Esophagus muscularis mucosa (tissue), 4 donors: Measurements from ENCODE around the gene AREL1. TPM values are rescaled to one million over a fixed set of nuclear protein-coding genes. Genes with fewer than 3 reads are reported as not detected.

Experiments used
- DNase-seq: peaks from one replicate; pipeline ENCODE4 v3.0.0-alpha.2; 2017; ENCODE audit errors: extremely low spot score
- H3K27ac ChIP-seq, 4 donors: fragments of 200-600 bp; sonication (generic); replicated peaks in 1 of 4; 1 replicate in 3 of 4; 2 replicates in 1 of 4; pipeline ENCODE4 v1.5.1; 2016 to 2019; ENCODE audit warnings: mild to moderate bottlenecking in 1 of 4
- H3K27me3 ChIP-seq, 4 donors: fragments of 200-600 bp; sonication (generic); one replicate each; pipeline versions ENCODE4 v1.5.1 to v1.6.0; 2016 to 2019
- H3K36me3 ChIP-seq, 4 donors: fragments of 200-600 bp; sonication (generic); one replicate each; pipeline ENCODE4 v1.5.1; 2016 to 2019
- H3K4me1 ChIP-seq, 4 donors: fragments of 200-600 bp; sonication (generic); one replicate each; pipeline ENCODE4 v1.5.1; 2016 to 2019
- H3K4me3 ChIP-seq, 4 donors: fragments of 200-600 bp; sonication (generic); 1 replicate in 2 of 4; 2 replicates in 2 of 4; pipeline ENCODE4 v1.5.1; 2016 to 2019; ENCODE audit warnings: mild to moderate bottlenecking in 4 of 4, moderate library complexity in 1 of 4
- H3K9me3 ChIP-seq, 4 donors: fragments of 200-600 bp; sonication (generic); 1 replicate in 3 of 4; 2 replicates in 1 of 4; pipeline ENCODE4 v1.5.1; 2016 to 2019
- EP300 ChIP-seq: sonication (generic); formaldehyde crosslinking; IDR thresholded peaks from one replicate; pipeline ENCODE4 v1.6.1; 2017; ENCODE audit warnings: antibody characterized with exemption
- POLR2A ChIP-seq: fragments of 450-650 bp; IDR thresholded peaks from one replicate; pipeline ENCODE4 v1.6.1; 2017; ENCODE audit warnings: antibody characterized with exemption, moderate library complexity, mild to moderate bottlenecking, low read depth
- POLR2AphosphoS5 ChIP-seq, 2 donors: sonication (generic); formaldehyde crosslinking; IDR thresholded peaks; one replicate each; pipeline ENCODE4 v1.6.1; 2017; ENCODE audit warnings: antibody characterized with exemption in 2 of 2
- WGBS: methylation state at CpG from one replicate; pipeline ENCODE4 v1.1.5; 2018; 5-methylcytosine and 5-hydroxymethylcytosine counted together
- intact Hi-C: fragments of 100-400 bp; cut with DNase I; formaldehyde crosslinking; loops from one replicate; pipeline ENCODE4 v1.15.1; 2023
- total RNA-seq, 4 donors: library from RNA; depleted of rRNA; stranded (reverse); fragments of >200 nt; gene quantifications; one replicate each; pipeline versions ENCODE4 v1.1.0 to v1.2.1, GENCODE V29; 2016
- TF ChIP-seq, protein P1 (sequence below), 3 experiments: fragments of 200-600 bp in 2 of 3; fragments of 450-650 bp in 1 of 3; sonication (generic) in 2 of 3; IDR thresholded peaks; one replicate each; pipeline ENCODE4 v1.5.1; 2017 to 2019; ENCODE audit warnings: antibody characterized with exemption in 3 of 3, mild to moderate bottlenecking in 2 of 3, moderate library complexity in 1 of 3

AREL1 gene
- total RNA-seq, 4 donors from 2014 or later, result 12.3 to 21.6 (median 16.2) TPM

DNA sequence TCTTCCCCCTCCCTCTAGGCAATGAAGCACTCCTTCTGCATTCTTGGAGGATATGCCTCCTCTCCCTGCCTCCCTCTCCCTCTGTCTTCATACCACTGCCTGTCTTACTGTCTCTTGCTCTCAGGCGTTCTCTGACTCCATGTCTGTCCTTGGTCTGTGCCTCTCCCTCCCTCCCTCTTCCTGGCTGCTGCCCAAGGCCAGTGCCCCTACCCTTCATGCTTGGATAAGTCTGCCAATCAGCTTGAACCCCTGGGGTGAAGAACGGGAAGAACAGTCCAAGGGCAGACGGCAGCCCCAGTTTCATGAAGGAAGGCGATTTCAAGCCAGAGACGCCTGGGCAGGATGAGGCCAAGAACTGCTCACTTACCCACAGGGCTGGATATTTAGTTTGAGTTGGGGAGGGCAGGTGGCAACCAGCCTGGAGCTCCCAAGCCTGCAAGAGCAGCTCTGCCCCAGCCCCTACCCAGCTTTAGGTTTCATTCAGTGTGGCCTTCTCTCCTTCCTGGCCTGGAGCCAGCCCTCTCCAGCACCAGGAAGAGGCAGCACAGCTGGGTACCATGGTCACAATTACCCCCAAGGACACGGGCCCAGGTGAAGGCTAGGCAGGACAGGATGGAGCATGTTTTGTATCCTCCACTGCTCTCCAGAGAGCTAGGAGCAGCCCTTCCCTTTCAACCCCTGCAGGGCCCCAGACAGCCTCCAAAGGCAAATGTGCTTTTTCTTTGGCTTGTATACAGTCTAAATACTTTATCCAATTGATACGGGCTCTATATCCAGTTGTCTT, 65.0 kb downstream of the AREL1 start:
- 23% methylated on average over 7 of the region's 7 CpGs for WGBS
- Histone ChIP-seq H3K27ac (no peak overlapping the region), H3K27me3 (peaks cover 0 to 36% (median 2%) of the 10 kb centered on the region in 4 donors), H3K9me3 (no peaks in the 10 kb centered on the region), H3K4me1 (peaks cover 17 to 20% (median 20%) of the 10 kb centered on the region in 4 donors), H3K4me3 (no peak overlapping the region), H3K36me3 (no peaks in the 10 kb centered on the region)
- no peak for DNase-seq
- TF ChIP-seq POLR2A, result no peak
- TF ChIP-seq POLR2AphosphoS5 (IDR thresholded peaks at IDR 0.05), result no peak
- TF ChIP-seq, protein P1, sequence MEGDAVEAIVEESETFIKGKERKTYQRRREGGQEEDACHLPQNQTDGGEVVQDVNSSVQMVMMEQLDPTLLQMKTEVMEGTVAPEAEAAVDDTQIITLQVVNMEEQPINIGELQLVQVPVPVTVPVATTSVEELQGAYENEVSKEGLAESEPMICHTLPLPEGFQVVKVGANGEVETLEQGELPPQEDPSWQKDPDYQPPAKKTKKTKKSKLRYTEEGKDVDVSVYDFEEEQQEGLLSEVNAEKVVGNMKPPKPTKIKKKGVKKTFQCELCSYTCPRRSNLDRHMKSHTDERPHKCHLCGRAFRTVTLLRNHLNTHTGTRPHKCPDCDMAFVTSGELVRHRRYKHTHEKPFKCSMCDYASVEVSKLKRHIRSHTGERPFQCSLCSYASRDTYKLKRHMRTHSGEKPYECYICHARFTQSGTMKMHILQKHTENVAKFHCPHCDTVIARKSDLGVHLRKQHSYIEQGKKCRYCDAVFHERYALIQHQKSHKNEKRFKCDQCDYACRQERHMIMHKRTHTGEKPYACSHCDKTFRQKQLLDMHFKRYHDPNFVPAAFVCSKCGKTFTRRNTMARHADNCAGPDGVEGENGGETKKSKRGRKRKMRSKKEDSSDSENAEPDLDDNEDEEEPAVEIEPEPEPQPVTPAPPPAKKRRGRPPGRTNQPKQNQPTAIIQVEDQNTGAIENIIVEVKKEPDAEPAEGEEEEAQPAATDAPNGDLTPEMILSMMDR (IDR thresholded peaks at IDR 0.05), result no peak
- intact Hi-C loops, result no loop called here

DNA sequence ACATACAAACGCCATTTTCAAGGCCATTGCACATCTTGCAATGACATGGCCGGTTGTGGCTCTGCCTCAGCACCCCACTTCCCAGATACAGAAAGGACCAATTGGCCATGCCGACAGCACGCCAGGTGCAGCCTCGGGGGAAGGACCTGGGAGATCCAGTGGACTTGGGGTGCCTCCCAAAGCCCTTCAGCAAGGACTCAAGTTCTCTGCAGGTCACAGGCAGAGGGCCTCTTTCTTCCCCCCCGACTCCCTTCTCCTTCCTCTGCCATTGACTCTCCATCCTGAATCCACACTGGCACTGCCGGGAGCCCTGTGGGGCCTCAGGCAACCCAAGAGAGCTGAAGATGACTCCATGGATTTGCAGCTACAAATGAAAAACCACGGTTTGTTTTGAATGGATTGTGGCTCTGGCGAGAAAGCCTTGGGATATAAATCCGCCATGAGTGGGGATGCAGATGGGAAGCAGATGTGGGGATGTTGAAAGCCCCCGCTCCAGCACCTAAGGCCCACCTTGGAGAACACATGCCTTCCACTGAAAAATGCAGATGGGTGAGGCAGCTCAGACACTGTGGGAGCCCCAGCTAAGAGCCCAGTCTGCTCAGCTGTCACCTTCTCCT, 65.7 kb downstream of the AREL1 start:
- intact Hi-C loops, result no loop called here
- Histone ChIP-seq H3K27me3 (peaks cover 0 to 41% (median 2%) of the 10 kb centered on the region in 4 donors), H3K27ac (no peak overlapping the region), H3K36me3 (no peaks in the 10 kb centered on the region), H3K4me3 (no peak overlapping the region), H3K9me3 (no peaks in the 10 kb centered on the region), H3K4me1 (peaks cover 12 to 20% (median 17%) of the 10 kb centered on the region in 4 donors)
- 78% methylated on average over 11 of the region's 11 CpGs for WGBS
- DNase-seq, result no peak
- TF ChIP-seq EP300 (no peak), POLR2A (peak; percentile 10)

DNA sequence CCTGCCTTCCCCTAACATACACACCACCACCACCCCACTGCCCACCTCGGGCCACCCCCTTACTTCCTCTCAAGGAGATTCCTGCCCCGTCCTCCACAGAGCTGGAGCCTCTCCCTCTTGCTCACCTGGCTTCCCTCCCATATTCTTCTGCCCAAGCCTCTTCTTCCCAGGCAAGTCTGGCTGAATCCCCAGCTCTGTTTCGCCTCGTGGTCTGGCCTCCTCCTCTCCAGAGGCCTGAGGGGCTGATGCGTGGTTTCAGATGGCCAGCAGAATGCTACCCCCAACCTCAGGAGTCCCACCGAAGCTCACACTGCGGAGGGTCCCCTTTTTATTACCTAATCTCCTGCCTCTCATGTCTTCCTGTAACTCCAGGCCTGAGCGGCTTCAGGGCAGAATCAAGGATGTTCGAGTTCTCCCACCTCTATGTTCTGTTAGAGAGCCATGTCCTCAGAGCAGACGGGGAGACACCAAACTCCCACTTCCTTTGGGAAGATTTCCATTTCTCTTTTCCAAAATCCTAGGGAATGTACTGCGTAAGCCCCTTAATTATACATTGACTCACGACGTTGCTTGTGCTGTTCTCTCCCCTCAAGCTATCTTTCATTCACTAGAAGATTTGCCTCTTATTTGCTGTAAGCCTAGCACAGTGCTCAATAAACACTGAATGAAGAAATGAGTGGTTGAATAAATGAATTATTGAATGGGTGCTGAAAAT, 67.0 kb downstream of the AREL1 start:
- no peak overlapping the region for H3K27ac ChIP-seq
- intact Hi-C loops, result no loop called here
- H3K36me3 ChIP-seq, result no peaks in the 10 kb centered on the region
- no peaks in the 10 kb centered on the region for H3K9me3 ChIP-seq
- 65% methylated on average over 13 of the region's 13 CpGs for WGBS
- H3K4me3 ChIP-seq, result no peak overlapping the region
- TF ChIP-seq POLR2A, result no peak
- no peak for TF ChIP-seq EP300
- TF ChIP-seq, protein P1 (IDR thresholded peaks at IDR 0.05), result no peak
- no peak for TF ChIP-seq POLR2AphosphoS5 (IDR thresholded peaks at IDR 0.05)
- peaks cover 0 to 53% (median 2%) of the 10 kb centered on the region in 4 donors for H3K27me3 ChIP-seq
- H3K4me1 ChIP-seq, result peaks cover 12 to 20% (median 18%) of the 10 kb centered on the region in 4 donors
- no peak for DNase-seq

DNA sequence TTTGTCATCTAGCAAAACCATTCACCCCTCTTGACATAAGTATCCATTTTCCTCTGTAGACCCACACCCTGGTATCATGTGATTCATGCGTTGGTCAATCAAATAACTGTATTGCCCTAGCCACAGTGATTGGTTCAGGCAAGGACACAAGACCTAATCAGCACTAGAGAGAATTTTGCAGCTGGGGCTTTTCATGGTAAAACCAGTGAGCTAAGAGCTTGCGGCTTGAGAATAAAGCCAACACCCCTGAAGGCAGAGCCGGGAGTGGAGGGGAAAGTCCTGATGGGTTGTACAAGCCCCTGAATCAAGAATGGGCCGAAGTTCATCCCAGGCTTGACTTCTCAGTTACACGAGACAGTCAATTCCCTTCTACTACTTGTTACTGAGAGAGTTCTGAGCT, 67.6 kb downstream of the AREL1 start:
- H3K27ac ChIP-seq, result no peak overlapping the region
- no peak for DNase-seq
- no peaks in the 10 kb centered on the region for H3K36me3 ChIP-seq
- peaks cover 12 to 25% (median 20%) of the 10 kb centered on the region in 4 donors for H3K4me1 ChIP-seq
- intact Hi-C loops, result no loop called here
- TF ChIP-seq POLR2A (no peak), EP300 (no peak), POLR2AphosphoS5 (IDR thresholded peaks at IDR 0.05) (no peak)
- TF ChIP-seq, protein P1 (IDR thresholded peaks at IDR 0.05), result no peak
- 89% methylated on average over 5 of the region's 5 CpGs for WGBS
- H3K27me3 ChIP-seq, result peaks cover 0 to 60% (median 2%) of the 10 kb centered on the region in 4 donors
- H3K4me3 ChIP-seq, result no peak overlapping the region
- no peaks in the 10 kb centered on the region for H3K9me3 ChIP-seq
